ENCODE results near the gene PRDM15. TPM values are rescaled to one million over a fixed set of nuclear protein-coding genes. Genes with fewer than 3 reads are reported as not detected.

PRDM15 gene
- total RNA-seq, 2 experiments from 2014 or later: 10.4 to 12.0 TPM

GRCh38 chr21:41753006-41753898 lies 125.9 kb downstream of the PRDM15 start:
- CTCF ChIA-PET: no interaction called here
- no peaks in the 10 kb centered on the region for H3K4me1 ChIP-seq (ENCODE audit: insufficient read depth, low read length)
- H3K9me3 Mint-ChIP-seq: no peaks in the 10 kb centered on the region
- no peak overlapping the region for H3K4me3 ChIP-seq (ENCODE audit: low read length)
- no peaks in the 10 kb centered on the region for H3K36me3 Mint-ChIP-seq (ENCODE audit: low read depth)
- no peaks in the 10 kb centered on the region for H3K4me1 Mint-ChIP-seq (ENCODE audit: low read depth)
- ATAC-seq (ENCODE audit: poor library complexity) (no peak), DNase-seq (no peak)
- H3K9me3 ChIP-seq (ENCODE audit: control insufficient read depth in 1 of 2, insufficient read depth in 1 of 2, low read length in 2 of 2): no peaks in the 10 kb centered on the region
- TF ChIP-seq CTCF (IDR thresholded peaks at IDR 0.05): no peak
- no peak overlapping the region for H3K27ac Mint-ChIP-seq
- H3K27me3 ChIP-seq (ENCODE audit: control insufficient read depth in 1 of 2, insufficient read depth in 2 of 2, low read length in 2 of 2): no peaks in the 10 kb centered on the region
- no peak overlapping the region for H3K4me3 Mint-ChIP-seq
- POLR2A ChIA-PET: no interaction called here
- no peaks in the 10 kb centered on the region for H3K36me3 ChIP-seq (ENCODE audit: insufficient read depth, low read length)
- no peak overlapping the region for H3K27ac ChIP-seq (ENCODE audit: low read depth in 1 of 2, low read length in 2 of 2)
- intact Hi-C loops (cut with DNase I, micrococcal nuclease): no loop called here
- H3K27me3 Mint-ChIP-seq: no peaks in the 10 kb centered on the region

DNA sequence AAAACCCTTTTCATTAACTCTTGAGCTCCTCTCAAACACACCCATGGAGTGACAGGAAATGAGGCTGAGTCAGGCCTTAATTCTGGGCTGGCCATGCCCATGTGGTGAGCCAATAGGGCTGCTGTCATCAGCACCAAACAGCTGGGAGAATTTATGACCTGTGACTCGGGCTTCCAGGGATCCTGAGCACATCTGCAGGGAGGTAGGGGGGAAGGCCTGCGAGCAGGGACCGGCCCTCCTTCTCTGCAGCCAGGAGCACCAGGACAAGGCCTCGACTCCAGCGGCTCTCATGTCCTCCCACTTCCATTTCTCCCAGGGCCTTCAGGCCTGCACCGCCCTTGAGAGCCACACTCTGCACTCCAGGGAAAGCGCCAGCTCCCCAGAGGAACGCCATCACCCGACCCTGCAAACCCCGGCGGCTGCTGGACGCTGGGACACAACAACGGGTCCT lies 126.9 kb downstream of the PRDM15 start:
- ATAC-seq (ENCODE audit: poor library complexity) (no peak), DNase-seq (no peak)
- POLR2A ChIA-PET: no interaction called here
- no peak for TF ChIP-seq CTCF (IDR thresholded peaks at IDR 0.05)
- H3K27ac ChIP-seq (ENCODE audit: low read depth in 1 of 2, low read length in 2 of 2): no peak overlapping the region
- no peaks in the 10 kb centered on the region for H3K9me3 ChIP-seq (ENCODE audit: control insufficient read depth in 1 of 2, insufficient read depth in 1 of 2, low read length in 2 of 2)
- Mint-ChIP-seq H3K4me1 (ENCODE audit: low read depth) (no peaks in the 10 kb centered on the region), H3K4me3 (no peak overlapping the region), H3K27me3 (no peaks in the 10 kb centered on the region), H3K36me3 (ENCODE audit: low read depth) (no peaks in the 10 kb centered on the region), H3K9me3 (no peaks in the 10 kb centered on the region), H3K27ac (no peak overlapping the region)
- no peaks in the 10 kb centered on the region for H3K36me3 ChIP-seq (ENCODE audit: insufficient read depth, low read length)
- H3K4me1 ChIP-seq (ENCODE audit: insufficient read depth, low read length): no peaks in the 10 kb centered on the region
- H3K4me3 ChIP-seq (ENCODE audit: low read length): no peak overlapping the region
- no peaks in the 10 kb centered on the region for H3K27me3 ChIP-seq (ENCODE audit: control insufficient read depth in 1 of 2, insufficient read depth in 2 of 2, low read length in 2 of 2)
- CTCF ChIA-PET: no interaction called here
- intact Hi-C loops (cut with DNase I, micrococcal nuclease): no loop called here

- CTCF ChIA-PET: no interaction called here
- TF ChIP-seq CTCF (IDR thresholded peaks at IDR 0.05): no peak
- no peaks in the 10 kb centered on the region for H3K36me3 Mint-ChIP-seq (ENCODE audit: low read depth)
- no peak overlapping the region for H3K27ac Mint-ChIP-seq
- no peaks in the 10 kb centered on the region for H3K27me3 Mint-ChIP-seq
- no peak overlapping the region for H3K27ac ChIP-seq (ENCODE audit: low read depth in 1 of 2, low read length in 2 of 2)
- DNase-seq (no peak), ATAC-seq (ENCODE audit: poor library complexity) (no peak)
- no peaks in the 10 kb centered on the region for H3K4me1 Mint-ChIP-seq (ENCODE audit: low read depth)
- no peaks in the 10 kb centered on the region for H3K4me1 ChIP-seq (ENCODE audit: insufficient read depth, low read length)
- no peak overlapping the region for H3K4me3 Mint-ChIP-seq
- H3K36me3 ChIP-seq (ENCODE audit: insufficient read depth, low read length): no peaks in the 10 kb centered on the region
- H3K4me3 ChIP-seq (ENCODE audit: low read length): no peak overlapping the region
- H3K9me3 ChIP-seq (ENCODE audit: control insufficient read depth in 1 of 2, insufficient read depth in 1 of 2, low read length in 2 of 2): no peaks in the 10 kb centered on the region
- POLR2A ChIA-PET: no interaction called here
- intact Hi-C loops (cut with DNase I, micrococcal nuclease): no loop called here
- H3K27me3 ChIP-seq (ENCODE audit: control insufficient read depth in 1 of 2, insufficient read depth in 2 of 2, low read length in 2 of 2): no peaks in the 10 kb centered on the region
- H3K9me3 Mint-ChIP-seq: no peaks in the 10 kb centered on the region
These were observed 127.5 kb downstream of the PRDM15 start for GRCh38 chr21:41751611-41752011.
